Stimulated activated CD8-positive, alpha-beta memory T cell treated with anti-CD3 and anti-CD28 coated beads, Interleukin-12 subunit alpha, Interleukin-12 subunit beta, amount 100 ng/mL, for 4 hours (primary cell): Measurements from ENCODE around the gene NMNAT2.
"Not testable (repeated sequence)": the region's sequence is repeated elsewhere in the genome, so short reads cannot be mapped to it uniquely, and the experiment has no call there.

ENCODE experiments used
- DNase-seq: peaks from one replicate; pipeline ENCODE4 v3.0.0-alpha.2; 2020; ENCODE audit warnings: low read depth

NMNAT2 gene

DNA sequence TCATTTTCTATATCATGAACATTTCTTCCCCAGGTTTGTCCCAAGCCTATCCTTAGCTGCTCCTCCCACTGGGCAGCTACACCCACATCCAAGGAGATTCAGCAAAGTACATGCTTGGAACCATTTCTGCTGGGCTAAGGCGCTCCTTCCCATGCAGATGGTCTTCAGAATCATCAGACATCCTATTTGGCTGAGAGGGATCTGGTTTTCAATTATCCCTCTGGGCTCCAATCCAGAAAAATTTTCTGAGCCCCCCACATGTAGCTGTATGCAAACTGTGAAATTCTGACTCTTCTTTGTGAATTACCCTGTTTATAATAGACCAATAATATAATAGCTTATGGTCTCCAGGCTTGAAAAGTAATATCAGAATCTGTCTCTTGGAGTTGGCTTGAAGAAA is 132.9 kb downstream of the NMNAT2 start:
- no peak for DNase-seq

GRCh38 chr1:183284086-183284485 is 134.1 kb downstream of the NMNAT2 start:
- no peak for DNase-seq

- no peak for DNase-seq
Observed at GRCh38 chr1:183283286-183283685, 134.9 kb downstream of the NMNAT2 start.

GRCh38 chr1:183282101-183282855 is 135.9 kb downstream of the NMNAT2 start:
- no peak for DNase-seq

- DNase-seq = peak; percentile 18
Observed at GRCh38 chr1:183281553-183282091, 136.6 kb downstream of the NMNAT2 start.

- no peak for DNase-seq
Observed at GRCh38 chr1:183281039-183281438, 137.1 kb downstream of the NMNAT2 start.

DNA sequence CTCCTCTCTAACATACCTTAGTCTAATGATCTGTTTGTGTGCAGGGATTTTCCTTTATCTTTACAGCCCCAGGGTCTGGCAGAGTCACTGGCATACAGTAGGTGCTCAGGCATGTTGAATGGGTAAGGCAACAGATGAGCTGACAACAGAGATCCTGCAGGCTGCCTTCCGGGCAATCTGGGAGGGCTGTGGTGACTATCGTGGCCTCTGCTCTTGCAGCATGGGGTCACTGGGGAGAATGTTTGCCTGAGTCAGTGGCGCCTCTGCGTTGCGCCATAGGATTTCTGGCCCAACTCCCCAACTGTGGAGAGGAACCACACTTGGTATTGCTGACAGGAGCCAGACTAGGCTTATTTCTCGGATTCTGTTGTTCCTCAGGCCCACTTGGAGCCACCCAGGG is 138.3 kb downstream of the NMNAT2 start:
- no peak for DNase-seq

DNA sequence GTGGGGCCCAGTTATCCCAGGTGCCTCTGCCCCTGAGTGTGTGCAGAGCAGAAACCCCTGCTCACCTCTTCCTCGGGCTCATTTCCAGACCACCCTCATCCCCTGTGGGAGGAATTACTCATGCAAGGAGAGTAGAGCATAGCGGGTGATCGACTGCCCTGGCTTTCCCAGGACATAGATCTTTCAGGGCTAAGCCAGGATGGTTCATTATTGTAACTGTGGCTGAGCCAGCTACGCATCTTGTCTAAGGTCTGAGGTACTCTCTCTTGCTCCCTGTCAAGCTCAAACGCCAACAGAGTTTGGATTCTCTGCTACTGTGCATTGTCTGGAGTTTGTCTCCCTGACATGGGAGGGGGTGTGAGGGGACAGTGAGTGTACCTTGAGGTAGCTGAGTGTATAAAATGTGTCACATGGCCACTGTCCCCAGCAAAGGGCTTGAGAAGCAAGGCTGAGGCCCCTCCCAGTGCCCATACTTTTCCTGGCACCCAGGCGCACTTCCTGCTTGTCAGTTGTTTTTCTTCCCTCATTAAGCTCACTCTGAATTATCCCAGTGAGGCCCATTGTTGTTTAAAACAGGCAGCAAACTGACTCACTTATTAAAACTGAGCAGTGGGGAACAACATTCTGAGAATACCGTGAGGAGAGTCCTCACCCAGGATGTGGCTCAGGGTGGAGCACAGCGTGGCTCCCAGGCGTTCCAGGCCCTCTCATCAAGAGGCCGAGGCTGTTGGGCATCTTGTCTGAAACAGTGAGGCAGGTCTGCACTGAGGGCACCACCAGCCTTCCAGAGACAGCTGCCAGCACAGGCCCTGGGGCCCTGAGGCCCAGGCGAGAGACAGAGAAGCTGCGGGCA is 139.2 kb downstream of the NMNAT2 start:
- no peak for DNase-seq

DNA sequence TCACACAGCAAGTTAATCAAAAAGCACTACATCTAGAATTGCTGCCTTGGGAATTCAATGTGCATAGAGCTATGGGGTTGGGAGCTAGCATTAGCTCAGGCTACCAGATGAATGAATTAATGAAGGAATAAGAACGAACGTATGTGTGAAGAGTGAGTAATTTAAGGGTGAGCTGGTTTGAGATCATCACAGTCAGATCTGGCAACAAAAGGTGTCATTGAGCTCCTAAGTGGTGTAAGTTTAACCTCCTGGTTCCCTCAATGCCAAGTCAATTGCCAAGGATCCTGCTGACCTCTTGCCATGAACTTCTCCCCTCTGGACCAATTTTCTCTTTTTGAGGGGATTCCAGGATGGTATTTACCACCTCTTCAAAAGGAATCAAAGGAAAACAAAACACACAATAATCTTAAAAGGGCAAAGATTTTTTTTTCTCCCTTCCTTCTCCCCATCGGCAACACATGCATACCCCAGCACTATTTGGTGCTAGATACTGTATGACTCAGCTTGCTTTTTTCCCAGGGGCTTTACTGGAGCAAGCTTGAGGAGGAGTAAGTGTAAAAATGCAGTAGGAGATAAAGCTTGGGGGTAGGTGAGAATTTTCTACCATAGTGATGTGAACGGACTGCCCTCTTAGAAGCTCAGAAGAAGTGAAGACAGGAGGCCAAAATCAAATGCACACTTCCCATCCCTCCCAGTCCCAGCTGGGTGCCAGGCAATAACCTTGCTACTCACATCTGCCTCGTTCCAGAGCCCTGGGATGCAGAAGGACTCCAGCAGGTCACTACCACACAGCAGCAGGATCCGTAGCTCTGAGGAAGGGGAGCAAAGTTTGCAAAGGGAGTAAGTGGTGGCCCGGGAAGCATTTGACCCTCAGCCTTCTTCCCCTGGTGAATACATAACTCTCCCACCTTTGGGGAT is 140.1 kb downstream of the NMNAT2 start:
- no peak for DNase-seq

- DNase-seq = no peak
Observed at GRCh38 chr1:183276386-183277080, 141.6 kb downstream of the NMNAT2 start.

DNA sequence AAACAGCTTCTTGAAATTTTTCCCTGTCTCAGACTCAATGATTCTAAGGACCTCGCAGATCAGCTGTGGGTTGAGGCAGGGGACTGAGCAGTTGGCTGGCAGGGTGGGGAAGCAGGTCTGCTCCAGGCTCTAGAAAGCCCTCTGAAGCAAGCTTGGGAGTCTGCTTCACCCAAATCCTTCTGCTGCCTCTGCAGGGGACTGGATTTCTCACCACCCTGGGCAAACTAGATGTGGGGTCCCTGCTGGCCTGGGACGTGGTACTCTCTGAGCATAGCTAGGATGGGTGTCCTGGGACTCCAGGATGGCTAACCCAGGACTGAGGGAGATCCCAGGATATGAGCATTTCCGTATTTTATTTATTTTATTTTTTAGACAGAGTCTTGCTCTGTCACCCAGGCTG is 142.9 kb downstream of the NMNAT2 start:
- no peak for DNase-seq

DNA sequence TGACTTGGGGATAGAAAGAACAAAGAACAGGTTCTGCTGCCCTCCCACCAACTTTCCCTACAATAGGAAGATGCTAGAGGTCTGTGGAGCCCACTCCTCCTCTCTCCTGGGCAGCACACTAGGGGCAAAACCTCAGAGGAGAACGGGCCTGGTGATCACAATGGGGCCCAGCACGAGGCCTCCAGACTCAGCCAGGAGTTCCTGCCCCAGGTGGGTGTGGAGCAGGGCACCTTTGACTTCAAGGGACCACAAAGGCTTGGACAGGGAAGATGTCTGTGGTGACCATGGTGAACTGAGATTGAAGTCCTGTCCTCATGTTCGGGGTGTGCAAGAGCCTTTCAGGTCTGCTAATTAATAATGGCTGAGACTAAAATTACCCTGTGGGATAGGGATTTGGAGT is 143.3 kb downstream of the NMNAT2 start:
- no peak for DNase-seq

DNA sequence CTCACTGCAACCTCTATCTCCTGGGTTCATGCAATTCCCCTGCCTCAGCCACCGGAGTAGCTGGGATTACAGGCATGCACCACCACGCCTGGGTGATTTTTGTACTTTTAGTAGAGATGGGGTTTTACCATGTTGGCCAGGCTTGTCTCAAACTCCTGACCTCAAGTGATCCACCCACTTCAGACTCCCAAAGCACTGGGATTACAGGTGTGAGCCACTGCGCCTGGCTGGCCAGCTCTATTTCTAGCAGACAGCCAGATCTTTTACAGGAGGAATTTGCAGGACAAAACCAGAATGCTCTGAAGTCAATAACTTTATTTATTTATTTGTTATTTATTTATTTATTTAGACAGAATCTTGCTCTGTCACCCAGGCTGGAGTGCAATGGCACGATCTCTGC is 144.2 kb downstream of the NMNAT2 start:
- DNase-seq = not testable (repeated sequence)

DNA sequence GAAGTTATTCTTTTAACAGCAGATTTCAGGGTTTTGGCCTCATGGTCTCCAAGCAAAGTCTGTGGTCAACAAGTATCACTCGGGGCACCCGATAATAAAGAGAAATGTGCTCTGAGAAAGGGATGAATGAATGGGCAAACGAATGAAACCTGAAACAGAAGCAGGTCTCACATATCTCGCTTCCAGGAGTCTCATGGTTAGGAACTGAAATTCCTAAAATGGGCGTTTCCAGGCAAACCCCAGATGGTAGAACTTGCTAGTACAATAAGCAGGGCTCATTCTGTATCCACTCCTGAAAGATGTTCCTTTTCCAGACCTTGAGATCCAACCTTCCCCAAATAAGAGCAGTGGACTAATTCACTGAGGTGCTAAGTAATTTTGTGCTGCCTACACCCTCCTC is 144.9 kb downstream of the NMNAT2 start:
- DNase-seq = no peak

DNA sequence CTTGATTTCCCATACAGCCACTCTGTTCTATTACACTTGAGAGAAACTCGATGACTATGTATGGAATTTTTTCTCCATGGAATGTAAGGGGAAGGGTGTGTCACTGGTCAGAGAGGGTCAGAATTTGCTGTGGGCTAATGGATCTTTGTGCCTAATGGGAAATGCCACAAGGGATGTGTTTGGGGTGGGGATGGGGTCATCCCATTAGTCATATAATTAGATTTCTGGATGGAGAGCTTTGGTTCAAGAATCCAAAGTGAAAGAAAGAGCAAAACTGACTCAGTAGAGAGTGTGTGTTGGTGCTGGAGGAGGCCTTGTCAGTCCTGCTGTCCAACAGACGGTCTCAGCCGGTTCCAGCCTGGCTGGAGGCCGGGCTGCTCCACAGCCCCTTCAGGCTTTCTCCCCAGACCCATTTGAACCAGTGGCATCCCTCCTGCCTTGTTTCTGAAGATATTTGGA is 145.8 kb downstream of the NMNAT2 start:
- DNase-seq = no peak

GRCh38 chr1:183270541-183271141 is 147.5 kb downstream of the NMNAT2 start:
- DNase-seq = no peak

GRCh38 chr1:183267646-183268431 is 150.3 kb downstream of the NMNAT2 start:
- no peak for DNase-seq

DNA sequence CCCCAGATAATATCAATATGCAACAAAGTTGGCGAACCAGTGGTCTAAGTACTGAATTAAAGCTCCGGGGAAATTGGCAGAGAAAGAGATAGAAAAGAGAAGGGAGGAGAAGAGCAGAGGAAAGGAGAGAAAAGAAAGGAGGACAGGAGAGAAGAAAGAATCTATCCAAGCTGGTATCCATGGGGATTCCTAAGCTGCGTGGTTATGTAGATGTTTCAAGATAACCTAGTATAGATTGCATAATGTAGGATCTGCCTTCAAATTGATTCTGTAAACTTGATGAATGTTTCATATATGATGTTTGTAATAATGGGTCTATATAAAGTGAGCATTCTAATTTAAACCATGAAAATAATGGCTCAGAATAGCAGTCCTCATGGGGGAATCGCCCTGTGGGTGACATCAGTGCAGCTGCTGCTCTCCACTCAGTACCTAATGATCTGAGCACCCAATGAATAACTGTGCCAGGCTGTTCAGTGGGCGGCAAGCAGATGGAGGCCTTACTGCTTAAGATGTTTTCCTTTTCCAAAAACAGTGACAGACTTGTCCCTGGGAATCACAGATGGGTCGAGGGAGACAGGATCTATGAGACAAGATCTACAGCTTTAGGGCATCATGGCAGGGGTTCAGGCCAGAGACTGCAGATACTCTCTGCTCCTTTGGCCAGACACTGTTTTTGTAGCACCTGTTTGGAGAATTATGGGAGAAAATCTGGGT is 154.1 kb downstream of the NMNAT2 start:
- DNase-seq = no peak

DNA sequence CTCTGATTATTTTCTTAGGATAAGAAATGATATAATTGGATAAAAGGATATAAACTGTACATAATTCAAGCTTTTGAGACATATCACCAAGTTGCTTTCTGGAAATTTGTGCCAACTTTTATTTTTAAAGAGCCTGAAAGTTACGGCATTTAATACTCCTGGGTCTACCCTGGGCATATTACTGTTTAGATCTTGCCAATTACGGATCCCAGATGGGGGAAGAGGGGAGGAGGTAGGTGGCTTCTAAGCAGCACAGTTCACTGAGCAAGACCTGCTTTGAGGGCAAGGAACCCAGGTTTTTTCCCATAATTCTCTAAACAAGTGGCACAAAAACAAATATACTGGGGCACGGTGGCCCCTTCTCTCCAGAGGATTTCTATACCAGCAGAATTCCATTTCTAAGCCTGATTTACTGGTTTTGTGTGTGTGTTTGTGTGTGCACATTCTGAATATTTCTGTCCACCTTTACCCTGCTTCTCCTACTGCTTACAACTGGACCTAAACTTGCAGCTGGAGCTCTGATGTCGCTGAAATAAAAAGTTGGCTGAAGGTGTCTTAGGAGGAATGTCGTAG is 155.5 kb downstream of the NMNAT2 start:
- no peak for DNase-seq
